ENCODE measurements around the gene FAM151A. TPM values are rescaled to one million over a fixed set of nuclear protein-coding genes. Genes with fewer than 3 reads are reported as not detected.

Gene FAM151A
- total RNA-seq, 4 donors from 2014 or later = 1.4 to 28.5 (median 7.1) TPM

GRCh38 chr1:54611621-54612020 is 11.7 kb downstream of the FAM151A start:
- Histone ChIP-seq H3K9me3 (no peaks in the 10 kb centered on the region), H3K27ac (no peak overlapping the region), H3K36me3 (peaks cover 0 to 8% (median 0%) of the 10 kb centered on the region in 4 donors), H3K4me1 (peaks cover 0 to 6% (median 0%) of the 10 kb centered on the region in 4 donors), H3K27me3 (no peaks in the 10 kb centered on the region), H3K4me3 (no peak overlapping the region)
- in situ Hi-C loops (cut with MboI; ENCODE audit: low pct_ligation_motif_present in 1 of 4, low pct_unique_long_range_greater_than_20kb in 1 of 4, low sequenced_read_pairs in 3 of 4) = no loop called here
- peak; percentile 5 for DNase-seq
- intact Hi-C loops (cut with DNase I; ENCODE audit: low total_unique reads) = no loop called here
- WGBS, 2 donors (ENCODE audit: low coverage in 1 of 2) = 80% methylated on average over 2 of the region's 8 CpGs; no CpG with 5 or more reads in 1 of the 2 donors
- TF ChIP-seq EP300 (IDR thresholded peaks at IDR 0.05; ENCODE audit: low read depth) (no peak), POLR2A (IDR thresholded peaks at IDR 0.05) (no peak), POLR2AphosphoS5 (IDR thresholded peaks at IDR 0.05) (no peak)
- TF ChIP-seq, protein P1, sequence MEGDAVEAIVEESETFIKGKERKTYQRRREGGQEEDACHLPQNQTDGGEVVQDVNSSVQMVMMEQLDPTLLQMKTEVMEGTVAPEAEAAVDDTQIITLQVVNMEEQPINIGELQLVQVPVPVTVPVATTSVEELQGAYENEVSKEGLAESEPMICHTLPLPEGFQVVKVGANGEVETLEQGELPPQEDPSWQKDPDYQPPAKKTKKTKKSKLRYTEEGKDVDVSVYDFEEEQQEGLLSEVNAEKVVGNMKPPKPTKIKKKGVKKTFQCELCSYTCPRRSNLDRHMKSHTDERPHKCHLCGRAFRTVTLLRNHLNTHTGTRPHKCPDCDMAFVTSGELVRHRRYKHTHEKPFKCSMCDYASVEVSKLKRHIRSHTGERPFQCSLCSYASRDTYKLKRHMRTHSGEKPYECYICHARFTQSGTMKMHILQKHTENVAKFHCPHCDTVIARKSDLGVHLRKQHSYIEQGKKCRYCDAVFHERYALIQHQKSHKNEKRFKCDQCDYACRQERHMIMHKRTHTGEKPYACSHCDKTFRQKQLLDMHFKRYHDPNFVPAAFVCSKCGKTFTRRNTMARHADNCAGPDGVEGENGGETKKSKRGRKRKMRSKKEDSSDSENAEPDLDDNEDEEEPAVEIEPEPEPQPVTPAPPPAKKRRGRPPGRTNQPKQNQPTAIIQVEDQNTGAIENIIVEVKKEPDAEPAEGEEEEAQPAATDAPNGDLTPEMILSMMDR (IDR thresholded peaks at IDR 0.05) = no peak

GRCh38 chr1:54610601-54611580 is 12.4 kb downstream of the FAM151A start:
- TF ChIP-seq POLR2A (IDR thresholded peaks at IDR 0.05) = no peak
- TF ChIP-seq, protein P1 (IDR thresholded peaks at IDR 0.05) = no peak
- TF ChIP-seq POLR2AphosphoS5 (IDR thresholded peaks at IDR 0.05) = no peak
- no peak for TF ChIP-seq EP300 (IDR thresholded peaks at IDR 0.05; ENCODE audit: low read depth)
- Histone ChIP-seq H3K27ac (no peak overlapping the region), H3K27me3 (no peaks in the 10 kb centered on the region), H3K9me3 (no peaks in the 10 kb centered on the region), H3K4me1 (peaks cover 0 to 6% (median 4%) of the 10 kb centered on the region in 4 donors), H3K36me3 (peaks cover 0 to 8% (median 0%) of the 10 kb centered on the region in 4 donors), H3K4me3 (no peak overlapping the region)
- DNase-seq = no peak
- WGBS, 2 donors (ENCODE audit: low coverage in 1 of 2) = 82 to 93% methylated on average over 3 to 18 of the region's 18 CpGs
- in situ Hi-C loops (cut with MboI; ENCODE audit: low pct_ligation_motif_present in 1 of 4, low pct_unique_long_range_greater_than_20kb in 1 of 4, low sequenced_read_pairs in 3 of 4) = no loop called here
- intact Hi-C loops (cut with DNase I; ENCODE audit: low total_unique reads) = no loop called here

DNA sequence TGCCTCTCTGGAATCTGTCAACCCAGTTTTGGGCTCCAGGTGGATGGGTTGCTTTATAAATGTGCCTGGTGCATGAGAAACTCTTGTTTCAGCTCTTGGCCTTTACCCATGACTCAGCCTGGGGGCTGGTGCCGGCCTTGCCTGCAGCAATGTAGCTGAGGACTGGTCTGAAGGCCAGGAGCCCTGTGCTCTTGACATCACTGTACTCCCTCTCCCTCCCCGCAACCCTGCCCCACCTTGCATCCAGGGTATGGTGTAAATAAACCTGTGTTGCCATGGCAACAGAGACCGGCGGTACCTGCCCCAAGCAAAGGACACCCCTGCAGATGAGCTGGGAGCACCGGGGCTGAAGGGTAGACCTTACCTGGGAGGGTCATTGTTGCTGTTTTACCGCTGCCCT is 13.3 kb downstream of the FAM151A start:
- in situ Hi-C loops (cut with MboI; ENCODE audit: low pct_ligation_motif_present in 1 of 4, low pct_unique_long_range_greater_than_20kb in 1 of 4, low sequenced_read_pairs in 3 of 4) (no loop called here), intact Hi-C loops (cut with DNase I; ENCODE audit: low total_unique reads) (no loop called here)
- TF ChIP-seq POLR2AphosphoS5 (IDR thresholded peaks at IDR 0.05) = no peak
- TF ChIP-seq EP300 (IDR thresholded peaks at IDR 0.05; ENCODE audit: low read depth) = no peak
- TF ChIP-seq, protein P1 (IDR thresholded peaks at IDR 0.05) = no peak
- TF ChIP-seq POLR2A (IDR thresholded peaks at IDR 0.05) = no peak
- Histone ChIP-seq H3K27me3 (no peaks in the 10 kb centered on the region), H3K4me1 (peaks cover 0 to 6% (median 4%) of the 10 kb centered on the region in 4 donors), H3K9me3 (no peaks in the 10 kb centered on the region), H3K4me3 (no peak overlapping the region), H3K36me3 (peaks cover 0 to 8% (median 0%) of the 10 kb centered on the region in 4 donors), H3K27ac (no peak overlapping the region)
- 86% methylated on average over 6 of the region's 6 CpGs; no CpG with 5 or more reads in 1 of the 2 donors for WGBS, 2 donors (ENCODE audit: low coverage in 1 of 2)
- no peak for DNase-seq

DNA sequence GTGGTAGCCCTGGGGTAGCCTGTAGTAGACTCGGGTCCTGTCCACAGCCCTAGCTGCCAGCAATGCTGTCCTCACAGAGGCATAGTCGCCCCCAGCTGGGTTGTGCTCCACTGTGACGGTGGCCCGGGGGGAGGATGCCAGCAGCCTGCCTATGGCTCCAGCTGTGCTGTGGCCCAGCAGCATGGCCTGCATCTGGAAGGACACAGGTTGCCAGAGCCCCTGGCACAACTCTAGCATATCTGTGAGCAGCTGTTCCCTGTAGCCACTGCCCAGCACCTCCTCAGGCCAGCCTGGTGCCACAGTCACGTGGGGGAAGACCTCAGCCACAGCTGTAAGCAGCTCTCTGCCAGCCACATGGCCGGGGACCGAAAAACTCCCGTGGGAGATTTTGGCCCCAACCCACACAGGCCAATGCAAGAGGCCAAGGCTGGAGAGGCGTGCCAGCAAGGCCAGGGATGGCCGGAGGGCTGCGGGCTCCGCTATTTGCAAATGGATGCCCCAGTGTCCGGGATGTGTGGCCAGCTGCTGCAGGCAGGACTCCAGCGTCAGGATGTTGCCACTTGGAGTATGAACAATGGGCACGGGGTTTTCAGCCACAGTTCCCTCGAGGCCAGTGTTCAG is 13.9 kb downstream of the FAM151A start:
- DNase-seq = no peak
- Histone ChIP-seq H3K4me3 (no peak overlapping the region), H3K27me3 (no peaks in the 10 kb centered on the region), H3K27ac (no peak overlapping the region), H3K9me3 (no peaks in the 10 kb centered on the region), H3K4me1 (peaks cover 0 to 8% (median 4%) of the 10 kb centered on the region in 4 donors), H3K36me3 (peaks cover 0 to 8% (median 0%) of the 10 kb centered on the region in 4 donors)
- 77% methylated on average over 16 of the region's 16 CpGs; no CpG with 5 or more reads in 1 of the 2 donors for WGBS, 2 donors (ENCODE audit: low coverage in 1 of 2)
- in situ Hi-C loops (cut with MboI; ENCODE audit: low pct_ligation_motif_present in 1 of 4, low pct_unique_long_range_greater_than_20kb in 1 of 4, low sequenced_read_pairs in 3 of 4) (no loop called here), intact Hi-C loops (cut with DNase I; ENCODE audit: low total_unique reads) (no loop called here)
- TF ChIP-seq POLR2AphosphoS5 (IDR thresholded peaks at IDR 0.05) (no peak), POLR2A (IDR thresholded peaks at IDR 0.05) (no peak)

Measured in transverse colon (tissue), 4 donors.